ENCODE results near the gene HELB.

- TF ChIP-seq POLR2A (IDR thresholded peaks at IDR 0.05) (no peak), CTCF (IDR thresholded peaks at IDR 0.05) (no peak)
Measured at GRCh38 chr12:66320996-66321395, 18.7 kb downstream of the HELB start.
